Measurements from ENCODE around the gene ARPP21.
"Not testable (repeated sequence)": the region's sequence is repeated elsewhere in the genome, so short reads cannot be mapped to it uniquely, and the experiment has no call there.

Gene ARPP21

GRCh38 chr3:35789042-35789831, 149.9 kb downstream of the ARPP21 start:
- no peak for TF ChIP-seq Cebpa-rat (IDR thresholded peaks at IDR 0.05)
- Histone ChIP-seq H3K27me3 (no peaks in the 10 kb centered on the region), H3K4me1 (peaks cover 0 to 7% (median 0%) of the 10 kb centered on the region in 10 experiments; a peak in 1 of 20 replicates), H4K20me1 (no peaks in the 10 kb centered on the region), H3K9ac (no peak overlapping the region), H3K4me3 (no peak overlapping the region), H3K9me3 (replicated peaks in 1 of 11) (no peaks in the 10 kb centered on the region), H3K4me2 (no peak overlapping the region), H3K27ac (no peak overlapping the region), H3K36me3 (peaks cover 0 to 55% (median 22%) of the 10 kb centered on the region in 11 experiments; a peak in 10 of 22 replicates)

- Histone ChIP-seq H3K27me3 (no peaks in the 10 kb centered on the region), H3K36me3 (peaks cover 0 to 53% (median 20%) of the 10 kb centered on the region in 11 experiments; a peak in 10 of 22 replicates), H3K4me2 (no peak overlapping the region), H3K27ac (no peak overlapping the region), H3K9me3 (replicated peaks in 1 of 11) (no peaks in the 10 kb centered on the region), H3K9ac (no peak overlapping the region), H3K4me3 (no peak overlapping the region), H4K20me1 (no peaks in the 10 kb centered on the region), H3K4me1 (peaks cover 0 to under 1% (median 0%) of the 10 kb centered on the region in 10 experiments; a peak in 1 of 20 replicates)
- no peak for TF ChIP-seq Cebpa-rat (IDR thresholded peaks at IDR 0.05)
Measured at GRCh38 chr3:35790764-35791163, 151.4 kb downstream of the ARPP21 start.

- H3K27me3 ChIP-seq = no peaks in the 10 kb centered on the region
- no peak overlapping the region for H3K9ac ChIP-seq
- H3K36me3 ChIP-seq = peaks cover 0 to 48% (median 20%) of the 10 kb centered on the region in 11 experiments; a peak in 10 of 22 replicates
- H3K4me1 ChIP-seq = no peaks in the 10 kb centered on the region
- H3K9me3 ChIP-seq (replicated peaks in 1 of 11) = no peaks in the 10 kb centered on the region
- no peak overlapping the region for H3K4me2 ChIP-seq
- TF ChIP-seq Cebpa-rat (IDR thresholded peaks at IDR 0.05) = no peak
- H3K4me3 ChIP-seq = no peak overlapping the region
- no peak overlapping the region for H3K27ac ChIP-seq
- H4K20me1 ChIP-seq = no peaks in the 10 kb centered on the region
Measured at GRCh38 chr3:35793667-35794066, 154.3 kb downstream of the ARPP21 start.

- Histone ChIP-seq H3K4me3 (no peak overlapping the region), H3K36me3 (0 out of 22 replicates have a peak, but pooled peaks cover 0 to 6% (median 0%) of the 10 kb centered on the region in 11 experiments), H3K9ac (no peak overlapping the region), H4K20me1 (no peaks in the 10 kb centered on the region), H3K4me1 (no peaks in the 10 kb centered on the region), H3K27me3 (no peaks in the 10 kb centered on the region), H3K4me2 (no peak overlapping the region), H3K9me3 (replicated peaks in 1 of 11) (peaks cover 0 to 12% (median 10%) of the 10 kb centered on the region in 11 experiments; a peak in 9 of 22 replicates), H3K27ac (no peak overlapping the region)
- no peak for TF ChIP-seq Cebpa-rat (IDR thresholded peaks at IDR 0.05)
Measured at GRCh38 chr3:35800960-35801459, 161.7 kb downstream of the ARPP21 start.

GRCh38 chr3:35814531-35814930, 175.2 kb downstream of the ARPP21 start:
- no peak overlapping the region for H3K9ac ChIP-seq
- H3K36me3 ChIP-seq = no peaks in the 10 kb centered on the region
- no peaks in the 10 kb centered on the region for H3K4me1 ChIP-seq
- no peaks in the 10 kb centered on the region for H3K27me3 ChIP-seq
- no peaks in the 10 kb centered on the region for H4K20me1 ChIP-seq
- no peak overlapping the region for H3K4me3 ChIP-seq
- H3K27ac ChIP-seq = no peak overlapping the region
- TF ChIP-seq Cebpa-rat (IDR thresholded peaks at IDR 0.05) = no peak
- no peak overlapping the region for H3K4me2 ChIP-seq
- peaks cover 0 to 3% (median 0%) of the 10 kb centered on the region in 11 experiments; a peak in 2 of 22 replicates for H3K9me3 ChIP-seq (replicated peaks in 1 of 11)

GRCh38 chr3:35815796-35816195, 176.5 kb downstream of the ARPP21 start:
- H3K4me1 ChIP-seq; H3K4me3 ChIP-seq; H3K27ac ChIP-seq; H3K36me3 ChIP-seq; H3K9me3 ChIP-seq (replicated peaks in 1 of 11); H3K4me2 ChIP-seq; H3K27me3 ChIP-seq; H3K9ac ChIP-seq; H4K20me1 ChIP-seq: not testable (repeated sequence)

GRCh38 chr3:35817216-35817615, 177.9 kb downstream of the ARPP21 start:
- Histone ChIP-seq H3K27ac (no peak overlapping the region), H4K20me1 (no peaks in the 10 kb centered on the region), H3K9me3 (replicated peaks in 1 of 11) (peaks cover 0 to 3% (median 0%) of the 10 kb centered on the region in 11 experiments; a peak in 2 of 22 replicates), H3K36me3 (no peaks in the 10 kb centered on the region), H3K27me3 (no peaks in the 10 kb centered on the region), H3K4me2 (no peak overlapping the region), H3K4me1 (no peaks in the 10 kb centered on the region), H3K4me3 (no peak overlapping the region), H3K9ac (no peak overlapping the region)
- TF ChIP-seq Cebpa-rat (IDR thresholded peaks at IDR 0.05) = no peak

- Histone ChIP-seq H3K36me3 (no peaks in the 10 kb centered on the region), H3K27ac (no peak overlapping the region), H4K20me1 (no peaks in the 10 kb centered on the region), H3K27me3 (no peaks in the 10 kb centered on the region), H3K9ac (no peak overlapping the region), H3K4me3 (no peak overlapping the region), H3K9me3 (replicated peaks in 1 of 11) (no peaks in the 10 kb centered on the region; a peak in 2 of 22 replicates), H3K4me1 (no peaks in the 10 kb centered on the region), H3K4me2 (no peak overlapping the region)
- no peak for TF ChIP-seq Cebpa-rat (IDR thresholded peaks at IDR 0.05)
Measured at GRCh38 chr3:35832140-35832571, 192.8 kb downstream of the ARPP21 start.

Measured in BLaER1 treated with 17β-estradiol and CSF1 and Interleukin-3, amounts not matched to agents 10 nM and 100 nM (cell line).